Measurements from ENCODE around the gene MYORG. TPM values are rescaled to one million over a fixed set of nuclear protein-coding genes. Genes with fewer than 3 reads are reported as not detected.

The MYORG gene
- total and polyA plus RNA-seq, 10 of the 15 experiments (the other 5 are each of a cell fraction or from before 2014, with no cell fraction given), result 0.05 to 0.36 (median 0.10) TPM; not detected in 1

- TF ChIP-seq ZNF592 (IDR thresholded peaks at IDR 0.05) (no peak), ZNF24 (IDR thresholded peaks at IDR 0.05) (no peak), TCF7 (IDR thresholded peaks at IDR 0.05; ENCODE audit: borderline replicate concordance) (no peak), IRF3 (IDR thresholded peaks at IDR 0.05) (no peak), CBFB (IDR thresholded peaks at IDR 0.05; ENCODE audit: low read depth) (no peak), NR2F1 (conservative IDR thresholded peaks at IDR 0.05) (no peak), CEBPB (IDR thresholded peaks at IDR 0.05; ENCODE audit: borderline replicate concordance in 1 of 2, low read depth in 2 of 2, low read length in 2 of 2) (no peak)
Measured at GRCh38 chr9:34400275-34400674, 23.6 kb upstream of the MYORG start (continued).

- FAIRE-seq (no peak), DNase-seq (ENCODE audit: low read depth, low spot score) (no peak), ATAC-seq (no peak)
- in situ Hi-C loops (cut with MboI), result no loop called here
- Histone ChIP-seq H3K9me3 (replicated peaks; ENCODE audit: control insufficient read depth, insufficient read depth, low read length) (no peaks in the 10 kb centered on the region), H3K27ac (ENCODE audit: control insufficient read depth, insufficient read depth) (no peak overlapping the region), H3K9ac (ENCODE audit: control insufficient read depth, insufficient read depth, low read length) (no peak overlapping the region), H3K27me3 (replicated peaks in 1 of 2; ENCODE audit: control insufficient read depth in 2 of 2, insufficient read depth in 2 of 2, low read length in 1 of 2) (peaks cover 0 to 2% of the 10 kb centered on the region in 2 experiments; a peak in 2 of 4 replicates), H3K4me2 (ENCODE audit: control insufficient read depth, insufficient read depth) (no peak overlapping the region), H2AFZ (ENCODE audit: control insufficient read depth, low read depth, low read length) (no peak overlapping the region), H3K4me1 (ENCODE audit: control insufficient read depth, insufficient read depth, low read length) (no peaks in the 10 kb centered on the region), H3K4me3 (no peak overlapping the region), H3K79me2 (ENCODE audit: control insufficient read depth, insufficient read depth, low read length) (no peaks in the 10 kb centered on the region), H3K36me3 (ENCODE audit: control insufficient read depth in 2 of 2, insufficient read depth in 2 of 2, low read length in 1 of 2) (no peaks in the 10 kb centered on the region), H4K20me1 (ENCODE audit: control insufficient read depth, insufficient read depth) (no peaks in the 10 kb centered on the region; the same call in 1 of the 2 replicates)
- POLR2A ChIA-PET, result no interaction called here
- RAD21 ChIA-PET (ENCODE audit: unreplicated experiment), result no interaction called here
- WGBS (ENCODE audit: insufficient coverage, insufficient replicate concordance, low lambda C conversion rate, missing lambda C conversion rate), result 36% methylated on average over 4 of the region's 4 CpGs
- SMC1A ChIA-PET (ENCODE audit: uncharacterized antibody, unreplicated experiment), result no interaction called here
- intact Hi-C loops (cut with micrococcal nuclease; ENCODE audit: unreplicated experiment), result no loop called here
- CTCF ChIA-PET, result interaction anchor here (0.7 kb wide), 1 partner anchor 37 kb away, joined by 3 read pairs; no protein-coding TSS in a partner anchor
- no TSS peak for BruUV-seq (replicated peaks)
- TF ChIP-seq TCF12 (IDR thresholded peaks at IDR 0.05; ENCODE audit: low read depth, low read length) (no peak), ZBTB33 (IDR thresholded peaks at IDR 0.05) (no peak), ZNF622 (IDR thresholded peaks at IDR 0.05) (no peak), EGR1 (IDR thresholded peaks at IDR 0.05; ENCODE audit: borderline replicate concordance in 1 of 2, low read depth in 2 of 2, low read length in 2 of 2) (no peak), ATF3 (IDR thresholded peaks at IDR 0.05; ENCODE audit: borderline replicate concordance, extremely low read depth, low read depth, low read length) (no peak), CHD4 (IDR thresholded peaks at IDR 0.05) (no peak), POLR2AphosphoS2 (IDR thresholded peaks at IDR 0.05; ENCODE audit: low read depth, low read length) (no peak), ZSCAN29 (IDR thresholded peaks at IDR 0.05) (no peak)
Measured at GRCh38 chr9:34399729-34400128, 23.0 kb upstream of the MYORG start.

Data from GM12878 (cell line).